NB4 (cell line): ENCODE results near the gene NADK2.
"Not testable (repeated sequence)": the region's sequence is repeated elsewhere in the genome, so short reads cannot be mapped to it uniquely, and the experiment has no call there.

ENCODE experiments used
- DNase-seq: peaks from one replicate; pipeline ENCODE4 v3.0.0; 2010; ENCODE audit warnings: low read depth
- H3K4me3 ChIP-seq: one replicate; pipeline ENCODE4 v1.5.1; 2011; ENCODE audit warnings: mild to moderate bottlenecking, low read depth, low read length, moderate library complexity
- CTCF ChIP-seq: IDR thresholded peaks from one replicate; pipeline ENCODE4 v1.5.1; 2012; ENCODE audit warnings: low read depth, low read length
- MAX ChIP-seq: IDR thresholded peaks from 2 replicates; pipeline ENCODE4 v1.6.1; 2011; ENCODE audit warnings: low read depth, low read length
- MYC ChIP-seq: IDR thresholded peaks from 2 replicates; pipeline ENCODE4 v1.6.1; 2011; ENCODE audit warnings: low read depth, low read length
- POLR2A ChIP-seq: IDR thresholded peaks from 2 replicates; pipeline ENCODE4 v1.6.1; 2011; ENCODE audit warnings: mild to moderate bottlenecking; ENCODE audit not compliant: insufficient read length; ENCODE audit errors: extremely low read depth

Gene NADK2

GRCh38 chr5:36208786-36209185, 32.9 kb downstream of the NADK2 start:
- no peak for DNase-seq
- TF ChIP-seq POLR2A (no peak), MYC (no peak), MAX (no peak), CTCF (no peak)
- no peak overlapping the region for H3K4me3 ChIP-seq

- no peak overlapping the region for H3K4me3 ChIP-seq
- no peak for TF ChIP-seq MAX
- no peak for TF ChIP-seq POLR2A
- no peak for TF ChIP-seq MYC
- TF ChIP-seq CTCF: no peak
- DNase-seq: no peak
Measured at GRCh38 chr5:36206913-36207312, 34.8 kb downstream of the NADK2 start.

- TF ChIP-seq POLR2A: no peak
- TF ChIP-seq CTCF: no peak
- no peak for TF ChIP-seq MYC
- TF ChIP-seq MAX: no peak
- no peak overlapping the region for H3K4me3 ChIP-seq
- no peak for DNase-seq
Measured at GRCh38 chr5:36205329-36205728, 36.4 kb downstream of the NADK2 start.

- TF ChIP-seq MYC (no peak), MAX (no peak), CTCF (no peak), POLR2A (no peak)
- H3K4me3 ChIP-seq: no peak overlapping the region
- no peak for DNase-seq
Measured at GRCh38 chr5:36202521-36202961, 39.2 kb downstream of the NADK2 start.

GRCh38 chr5:36200513-36200912, 41.2 kb downstream of the NADK2 start:
- no peak for DNase-seq
- no peak overlapping the region for H3K4me3 ChIP-seq
- TF ChIP-seq POLR2A: no peak
- no peak for TF ChIP-seq MYC
- TF ChIP-seq CTCF: no peak
- no peak for TF ChIP-seq MAX

GRCh38 chr5:36199620-36200019, 42.1 kb downstream of the NADK2 start:
- TF ChIP-seq POLR2A (no peak), CTCF (no peak), MYC (no peak), MAX (no peak)
- DNase-seq: no peak
- no peak overlapping the region for H3K4me3 ChIP-seq

- not testable (repeated sequence) for DNase-seq
Measured at GRCh38 chr5:36198783-36199182, 42.9 kb downstream of the NADK2 start.

More at GRCh38 chr5:36198783-36199182, 42.9 kb downstream of the NADK2 start:
- not testable (repeated sequence) for H3K4me3 ChIP-seq
